GM18502 (cell line): Measurements from ENCODE around the gene MIEN1.
"Not testable (repeated sequence)": the region's sequence is repeated elsewhere in the genome, so short reads cannot be mapped to it uniquely, and the experiment has no call there.

ENCODE experiments used
- ATAC-seq: cut with Tn5 transposase; IDR thresholded peaks from one replicate; pipeline ENCODE4 v1.9.1; 2021; ENCODE audit warnings: mild to moderate bottlenecking; ENCODE audit not compliant: unreplicated experiment, poor library complexity

The MIEN1 gene

DNA sequence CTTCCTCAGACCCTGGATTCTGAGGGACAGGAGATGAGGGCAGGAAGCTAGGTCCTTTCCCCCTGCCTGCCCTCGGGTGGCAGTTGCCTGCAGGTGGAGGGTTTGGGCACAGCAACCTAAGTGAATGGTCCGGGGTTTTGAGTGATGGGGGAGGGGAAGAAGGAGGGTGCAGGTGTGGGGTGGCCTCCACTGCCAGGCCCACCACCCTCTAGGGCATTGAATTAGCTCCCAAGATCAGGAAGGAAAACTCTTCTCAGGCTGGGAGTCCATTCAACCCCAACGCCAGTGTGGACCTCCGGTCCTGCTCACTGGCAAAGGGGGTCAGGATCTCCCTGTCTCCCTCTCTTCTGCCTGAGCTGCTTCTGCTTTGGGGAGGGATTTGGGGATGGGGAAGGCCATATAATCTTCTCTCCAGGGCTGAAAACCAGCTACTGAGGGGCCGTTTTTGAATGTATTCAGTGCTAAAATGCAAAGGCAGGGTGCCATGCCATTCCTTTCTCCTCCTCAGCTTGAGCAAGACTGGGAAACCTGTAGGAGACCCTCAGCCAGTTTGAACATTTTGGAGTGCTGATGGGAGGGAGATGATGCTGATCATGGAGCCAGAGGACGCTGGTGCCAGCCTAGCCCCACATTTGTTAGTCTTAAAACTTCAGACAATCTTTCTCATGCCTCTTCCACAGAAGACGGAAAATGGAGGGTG is 26.2 kb upstream of the MIEN1 start:
- ATAC-seq, result no peak

DNA sequence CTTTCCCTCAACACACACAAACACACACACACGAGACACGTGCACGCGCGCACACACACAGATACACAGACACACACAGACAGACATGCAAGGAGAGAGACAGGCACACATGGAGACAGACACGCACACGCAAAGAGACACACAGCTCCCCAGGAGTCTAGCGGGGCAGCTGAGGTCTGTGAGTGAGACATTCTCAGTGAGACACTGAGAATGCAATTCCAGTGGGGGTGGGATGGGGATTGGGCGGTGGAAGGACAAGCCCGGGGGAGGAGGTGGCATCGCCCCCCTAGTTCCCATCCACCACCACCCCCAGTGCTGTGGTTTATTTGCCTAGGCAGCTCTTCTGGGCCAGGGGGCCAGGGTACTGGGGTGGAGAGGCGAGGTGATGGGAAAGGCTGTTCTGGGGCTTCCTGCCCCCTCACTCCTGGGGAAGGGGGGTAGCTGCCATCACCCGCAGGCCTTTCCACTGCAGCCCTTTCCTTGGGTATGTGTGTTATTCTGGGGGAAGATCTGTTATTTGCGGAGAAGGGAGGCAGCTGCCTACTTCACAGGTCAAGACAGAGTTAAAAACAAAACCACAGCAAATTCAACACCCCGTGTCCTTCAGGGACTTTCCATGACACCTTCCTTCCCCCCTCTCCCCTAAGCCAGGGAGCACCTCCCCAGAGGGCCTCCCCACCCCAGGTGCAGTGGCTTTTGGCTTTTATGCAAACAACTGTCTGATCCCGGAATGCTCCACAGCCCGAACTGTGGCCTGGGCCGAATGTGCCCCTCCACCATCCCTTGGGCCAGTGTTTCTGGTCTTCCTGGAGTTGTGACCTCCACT is 25.4 kb upstream of the MIEN1 start:
- peak; percentile 14 for ATAC-seq

DNA sequence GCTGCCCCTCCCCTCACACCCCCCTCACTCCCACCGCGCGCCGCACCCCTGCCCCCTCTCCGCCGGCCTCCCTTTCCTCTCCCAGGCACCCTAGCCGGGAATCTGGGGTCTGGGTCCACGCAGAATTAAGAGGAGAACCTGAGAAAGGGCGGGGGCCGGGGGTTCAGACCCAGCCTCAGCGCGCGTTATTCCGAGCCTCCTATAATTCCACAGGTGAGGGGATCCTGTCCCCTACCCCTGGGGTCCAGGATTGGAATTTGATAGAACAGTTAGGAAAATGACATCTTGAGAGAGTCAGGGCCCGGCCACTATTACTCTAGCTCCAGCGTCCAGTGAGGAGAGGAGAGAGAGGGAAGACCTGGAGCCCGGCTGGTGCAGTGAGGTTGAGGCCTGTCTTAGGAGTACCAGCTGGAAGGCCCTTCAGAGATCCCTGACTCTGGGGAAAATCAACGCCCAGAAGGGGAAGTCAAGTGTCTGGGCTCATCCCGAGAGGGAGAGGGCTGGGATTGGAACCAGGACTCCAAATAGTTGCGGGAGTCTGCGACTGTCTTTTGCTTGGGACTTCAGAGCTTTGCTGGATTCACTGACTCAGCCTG is 24.7 kb upstream of the MIEN1 start:
- no peak for ATAC-seq

DNA sequence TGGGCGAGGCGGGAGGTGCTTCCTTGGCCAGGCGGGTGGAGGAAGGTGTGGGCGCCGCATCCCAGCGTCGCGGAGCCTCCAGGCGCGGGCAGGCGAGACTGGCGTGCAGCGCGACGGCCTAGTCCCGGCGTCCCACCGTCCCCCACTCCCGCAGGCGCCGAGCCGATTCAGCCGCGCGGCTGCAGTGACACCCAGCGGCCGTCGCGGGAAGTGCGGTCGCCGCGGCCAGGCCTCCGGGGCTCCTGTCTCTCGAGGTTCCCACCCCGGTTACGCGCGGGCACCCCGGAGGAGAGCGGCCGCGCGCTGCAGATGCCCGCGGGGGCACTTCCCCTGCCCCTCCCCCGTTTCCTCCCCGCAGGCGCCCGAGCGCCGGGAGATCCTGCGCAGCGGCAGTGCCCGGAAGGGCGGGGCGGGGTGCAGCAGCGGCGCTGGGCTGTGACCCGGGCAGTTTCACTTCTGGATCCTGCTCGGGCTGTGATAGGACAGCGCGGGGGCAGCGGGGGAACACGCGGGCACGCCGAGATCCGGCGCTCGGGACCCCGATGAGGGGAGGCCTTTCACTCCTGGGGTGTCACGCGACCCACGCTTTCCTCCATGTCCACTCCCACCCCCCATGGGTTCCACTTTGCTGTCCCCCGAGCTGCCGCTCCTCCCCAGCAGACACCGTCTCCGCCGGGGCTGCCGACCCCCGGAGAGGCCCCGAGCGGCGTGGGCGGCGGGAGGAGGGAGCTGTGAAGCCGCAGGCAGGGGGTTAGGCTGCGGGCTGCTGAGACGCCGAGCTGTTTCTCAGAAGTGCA is 24.0 kb upstream of the MIEN1 start:
- ATAC-seq, result peak; percentile 61

DNA sequence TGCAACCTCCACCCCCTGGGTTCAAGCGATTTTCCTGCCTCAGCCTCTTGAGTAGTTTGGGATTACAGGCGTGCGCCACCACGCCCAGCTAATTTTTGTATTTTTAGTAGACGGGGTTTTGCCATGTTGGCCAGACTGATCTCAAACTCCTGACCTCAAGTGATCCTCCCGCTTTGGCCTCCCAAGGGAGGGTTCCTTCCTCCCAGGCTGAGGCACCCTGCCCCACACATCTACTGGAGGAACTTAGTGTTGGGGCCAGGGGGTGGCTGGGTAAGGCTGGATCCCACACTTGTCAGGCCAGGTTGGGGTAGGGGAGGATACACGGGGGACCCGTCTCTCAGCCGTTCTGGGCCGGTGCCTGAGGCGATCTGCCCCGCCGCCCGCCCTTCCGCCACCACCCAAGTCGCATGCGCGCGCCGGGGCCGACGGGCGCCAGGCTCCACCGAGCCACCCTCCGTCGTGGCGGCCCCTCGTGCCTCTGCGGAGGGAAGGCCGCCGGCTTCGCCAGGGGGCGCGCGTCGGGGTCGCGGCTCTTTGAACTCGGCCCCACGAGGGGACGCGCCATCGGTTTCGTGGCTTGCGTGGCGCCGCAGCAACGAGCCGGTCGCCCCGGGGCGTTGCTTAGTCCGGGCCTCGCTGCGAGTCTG is 23.3 kb upstream of the MIEN1 start:
- peak; percentile 27 for ATAC-seq

DNA sequence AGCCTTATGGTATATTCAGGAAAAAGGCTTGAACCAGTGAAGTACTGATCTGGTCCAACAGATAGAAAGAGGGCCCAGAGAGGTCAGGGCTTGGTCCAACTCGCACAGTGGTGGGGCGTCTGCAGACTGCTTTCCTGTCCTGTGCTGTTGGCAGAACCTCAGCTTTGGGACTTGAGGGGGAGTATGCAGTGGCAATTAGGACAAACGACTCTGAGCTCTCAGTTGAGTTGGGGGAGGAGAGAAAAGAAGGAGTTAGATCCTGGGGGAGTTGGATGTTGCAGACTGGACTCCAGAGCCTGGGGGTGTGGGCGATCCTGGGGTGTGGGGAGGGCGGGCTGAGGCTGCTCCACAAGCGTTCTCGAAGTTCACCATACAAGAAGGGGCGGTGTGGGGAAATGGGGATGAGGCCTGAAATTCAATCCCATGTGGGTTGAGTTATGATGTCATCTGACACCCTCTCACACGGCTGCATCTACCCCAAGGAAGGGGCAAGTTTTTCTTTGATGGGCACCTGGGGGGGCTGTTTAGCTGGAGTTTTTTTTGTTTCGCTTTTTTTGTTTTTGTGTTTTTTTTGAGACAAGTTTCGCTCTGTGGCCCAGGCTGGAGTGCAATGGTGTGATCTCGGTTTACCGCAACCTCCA is 22.0 kb upstream of the MIEN1 start:
- no peak for ATAC-seq

DNA sequence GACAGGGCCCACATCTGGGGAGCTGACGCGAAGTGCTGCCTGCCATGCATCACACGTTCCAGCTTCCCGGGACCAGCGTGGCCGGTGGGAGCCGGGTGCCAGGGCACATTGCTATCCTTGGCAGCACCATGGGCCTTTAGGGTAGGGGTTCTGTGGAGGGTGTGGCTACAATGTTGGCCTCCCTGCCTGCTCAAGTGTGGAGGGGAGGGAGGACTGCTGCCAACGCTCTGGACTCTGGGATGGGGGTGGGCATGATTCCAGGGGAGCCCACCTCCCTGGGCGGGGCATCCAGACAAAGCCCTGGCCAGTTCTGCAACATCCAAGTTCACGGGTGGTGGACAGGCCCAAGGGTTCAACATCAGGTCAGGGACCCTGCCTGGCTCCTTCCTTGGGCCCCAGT is 21.3 kb upstream of the MIEN1 start:
- no peak for ATAC-seq

DNA sequence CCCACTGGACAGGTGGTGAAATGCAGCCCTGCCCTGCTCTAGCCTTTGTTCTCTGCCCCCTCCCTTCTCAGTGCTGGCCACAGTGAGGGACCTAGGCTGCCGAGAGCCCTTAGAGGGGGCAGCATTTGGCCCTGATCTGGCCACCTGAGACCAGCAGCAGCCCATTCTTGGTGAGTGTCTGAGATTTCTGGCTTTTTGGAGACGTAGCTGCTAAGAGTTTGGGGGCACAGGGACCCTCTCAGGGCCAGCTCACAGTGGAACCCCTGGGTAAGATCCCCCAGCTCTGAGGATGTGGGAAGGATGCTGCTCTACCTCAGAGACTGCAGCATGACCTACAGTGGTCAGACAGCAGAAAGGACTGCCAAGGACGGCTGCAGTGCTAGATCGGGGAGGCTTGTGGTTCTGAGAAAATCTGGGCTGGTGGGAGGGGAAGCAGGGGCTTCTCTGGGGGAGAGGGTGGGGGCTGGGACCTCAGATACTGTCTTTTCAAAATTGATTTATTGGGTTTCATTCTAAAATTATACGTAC is 20.7 kb upstream of the MIEN1 start:
- no peak for ATAC-seq

DNA sequence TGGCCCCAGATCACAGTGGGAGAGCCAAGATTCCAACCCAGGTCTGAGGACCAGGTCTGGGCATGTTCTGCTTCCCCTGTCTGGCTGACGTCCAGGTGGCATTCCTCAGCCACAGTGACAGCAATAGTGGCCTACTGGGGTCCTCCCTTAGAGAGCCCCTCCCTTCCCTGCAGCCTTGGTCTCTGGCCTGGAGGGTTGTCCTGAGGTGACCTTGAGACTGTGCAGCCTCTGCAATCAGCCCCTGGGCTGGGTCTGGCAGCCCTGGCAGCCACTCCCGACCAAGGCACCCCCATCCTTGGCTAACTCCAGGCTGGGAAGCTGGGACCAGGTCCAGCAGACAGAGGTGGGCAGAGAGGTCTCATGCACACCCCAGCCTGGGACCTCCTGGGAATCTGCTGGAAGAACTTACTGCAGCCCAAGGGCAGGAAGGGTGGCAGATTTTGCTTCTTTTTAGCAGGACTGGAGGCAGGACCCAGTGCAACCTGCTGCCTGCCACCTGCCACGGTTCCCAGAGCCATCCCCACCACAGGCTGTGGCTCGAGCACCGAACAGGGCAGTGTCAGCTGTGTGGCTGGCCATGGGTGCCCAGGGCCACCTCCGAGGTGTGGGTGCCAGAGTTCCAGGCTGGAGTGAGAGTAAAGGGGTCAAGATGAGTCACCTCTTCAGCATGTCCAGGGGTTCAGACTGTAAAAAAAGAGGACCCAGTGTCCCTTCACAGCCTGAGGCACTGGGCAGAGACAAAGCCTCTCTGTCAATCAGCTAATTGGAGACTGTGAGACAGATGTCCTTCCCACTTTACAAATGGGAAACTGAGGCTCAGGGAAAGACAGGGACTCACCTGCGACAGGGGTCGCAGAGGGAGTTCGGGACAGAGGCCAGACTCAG is 20.0 kb upstream of the MIEN1 start:
- no peak for ATAC-seq

DNA sequence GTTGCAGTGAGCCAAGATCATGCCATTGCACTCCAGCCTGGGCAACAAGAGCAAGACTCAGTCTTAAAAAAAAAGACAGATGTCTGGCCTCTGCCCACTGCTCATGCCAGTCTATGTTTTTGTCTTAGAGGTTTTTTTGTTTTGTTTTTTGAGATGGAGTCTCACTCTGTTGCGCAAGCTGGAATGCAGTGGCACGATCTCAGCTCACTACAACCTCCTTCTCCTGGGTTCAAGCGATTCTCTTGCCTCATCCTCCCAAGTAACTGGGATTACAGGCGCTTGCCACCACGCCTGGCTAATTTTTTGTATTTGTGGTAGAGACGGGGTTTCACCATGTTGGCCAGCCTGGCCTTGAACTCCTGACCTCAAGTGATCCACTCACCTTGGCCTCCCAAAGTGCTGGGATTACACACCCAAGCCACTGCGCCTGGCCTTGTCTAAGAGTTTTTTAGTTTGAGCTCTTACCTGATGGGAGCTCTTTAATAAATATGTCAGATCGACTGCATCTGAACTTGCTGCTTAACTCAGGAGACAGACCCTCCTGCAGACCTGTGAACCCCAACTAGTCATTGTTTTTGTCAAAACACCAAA is 18.2 kb upstream of the MIEN1 start:
- ATAC-seq, result not testable (repeated sequence)

DNA sequence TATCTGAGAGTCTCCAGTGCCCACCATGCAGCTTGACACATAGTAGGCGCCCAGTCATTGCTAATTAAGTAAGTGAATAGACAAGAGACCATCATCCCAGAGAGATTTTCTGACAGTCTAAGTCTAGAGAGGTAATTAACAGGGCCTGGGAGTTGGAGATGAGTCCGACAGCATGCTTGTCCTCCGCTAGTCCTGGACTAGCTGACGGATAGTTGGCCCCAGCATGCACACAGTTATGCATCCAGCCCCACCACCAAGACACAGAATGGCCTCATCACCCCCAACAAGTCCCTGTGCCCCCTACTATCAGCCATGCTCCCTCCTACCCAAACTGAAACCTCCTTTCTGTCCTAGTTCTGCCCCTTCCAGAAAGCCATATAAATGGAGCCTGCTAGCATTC is 17.4 kb upstream of the MIEN1 start:
- ATAC-seq, result no peak

DNA sequence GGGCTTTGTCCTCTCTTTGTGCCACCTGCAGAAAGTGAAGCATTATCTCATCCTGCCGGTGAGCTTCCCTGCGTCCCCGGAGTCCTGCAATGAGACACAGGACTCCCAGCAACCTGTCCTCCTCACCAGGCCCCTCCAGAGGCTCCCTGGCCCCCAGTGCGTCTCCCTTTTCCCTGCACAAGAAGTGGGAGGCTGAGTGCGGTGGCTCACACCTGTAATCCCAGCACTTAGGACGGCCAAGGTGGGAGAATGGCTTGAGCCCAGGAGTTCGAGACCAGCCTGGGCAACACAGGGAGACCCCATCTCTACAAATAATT is 15.8 kb upstream of the MIEN1 start:
- no peak for ATAC-seq

DNA sequence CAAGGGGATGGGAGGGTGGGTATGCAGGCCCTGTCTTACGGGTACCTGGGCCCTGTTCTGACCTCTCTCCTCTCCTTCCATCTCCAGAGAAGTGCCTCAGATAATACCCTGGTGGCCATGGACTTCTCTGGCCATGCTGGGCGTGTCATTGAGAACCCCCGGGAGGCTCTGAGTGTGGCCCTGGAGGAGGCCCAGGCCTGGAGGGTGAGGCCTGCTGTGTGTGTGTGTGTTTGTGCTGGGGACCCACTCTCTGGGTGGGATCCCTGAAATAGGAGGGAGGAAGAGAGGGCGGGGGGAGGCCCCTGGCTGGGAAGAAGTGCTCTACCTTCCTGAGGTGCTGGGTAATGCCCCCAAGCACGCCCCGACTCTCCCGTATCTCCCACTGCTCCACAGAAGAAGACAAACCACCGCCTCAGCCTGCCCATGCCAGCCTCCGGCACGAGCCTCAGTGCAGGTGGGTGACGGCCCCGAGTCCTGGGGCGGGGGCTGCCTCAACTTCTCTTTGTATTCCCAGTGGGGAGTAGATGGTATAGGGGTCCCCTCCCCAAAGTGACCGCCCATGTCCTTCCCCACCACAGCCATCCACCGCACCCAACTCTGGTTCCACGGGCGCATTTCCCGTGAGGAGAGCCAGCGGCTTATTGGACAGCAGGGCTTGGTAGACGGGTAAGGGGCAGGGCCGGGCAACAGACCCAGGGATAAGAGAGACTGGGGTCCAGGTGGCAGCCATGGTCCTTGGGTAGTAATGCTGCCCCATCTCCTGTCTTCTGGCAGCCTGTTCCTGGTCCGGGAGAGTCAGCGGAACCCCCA is 15.2 kb upstream of the MIEN1 start:
- no peak for ATAC-seq

DNA sequence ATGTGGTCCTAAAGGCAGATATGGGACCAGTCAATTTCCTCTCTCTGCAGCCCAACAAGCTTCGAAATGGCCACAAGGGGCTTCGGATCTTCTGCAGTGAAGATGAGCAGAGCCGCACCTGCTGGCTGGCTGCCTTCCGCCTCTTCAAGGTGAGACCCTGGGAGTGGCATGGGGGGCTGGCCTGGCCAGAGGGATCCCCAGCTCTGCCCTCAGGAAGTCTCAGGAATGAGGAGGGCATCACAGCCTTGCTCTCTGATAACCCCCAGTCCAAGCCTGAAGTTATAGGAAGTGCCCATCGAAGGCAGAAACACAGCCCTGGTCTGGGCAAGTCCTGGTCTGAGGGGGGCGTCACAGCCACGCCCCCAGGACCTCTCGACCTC is 14.5 kb upstream of the MIEN1 start:
- no peak for ATAC-seq

DNA sequence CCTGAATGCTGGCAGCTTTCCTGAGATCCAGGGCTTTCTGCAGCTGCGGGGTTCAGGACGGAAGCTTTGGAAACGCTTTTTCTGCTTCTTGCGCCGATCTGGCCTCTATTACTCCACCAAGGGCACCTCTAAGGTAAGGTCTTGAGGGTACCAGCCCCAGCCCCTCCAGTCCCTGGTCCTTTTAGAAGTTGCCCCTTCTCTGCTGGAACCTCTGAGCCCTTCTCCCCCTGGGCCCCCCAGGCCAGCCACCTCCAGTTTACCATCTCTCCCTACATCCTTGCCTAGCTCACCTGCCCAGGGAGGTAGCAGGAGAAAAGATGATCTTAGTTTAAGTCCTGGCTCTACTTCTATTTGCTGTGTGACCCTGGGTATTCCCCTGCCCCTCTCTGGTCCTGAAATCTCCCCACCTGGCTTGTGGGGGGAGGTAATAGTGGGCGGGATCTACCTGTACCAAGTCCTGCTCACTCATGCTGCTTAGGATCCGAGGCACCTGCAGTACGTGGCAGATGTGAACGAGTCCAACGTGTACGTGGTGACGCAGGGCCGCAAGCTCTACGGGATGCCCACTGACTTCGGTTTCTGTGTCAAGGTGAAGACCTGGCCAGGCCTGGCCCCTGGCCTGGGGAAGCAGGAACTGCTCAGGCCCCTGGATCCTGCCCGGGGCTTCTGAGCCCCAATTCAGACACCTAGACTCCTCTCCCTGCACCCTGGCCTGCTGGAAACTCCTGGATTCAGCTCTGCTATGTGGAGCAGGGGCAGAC is 13.9 kb upstream of the MIEN1 start:
- no peak for ATAC-seq

DNA sequence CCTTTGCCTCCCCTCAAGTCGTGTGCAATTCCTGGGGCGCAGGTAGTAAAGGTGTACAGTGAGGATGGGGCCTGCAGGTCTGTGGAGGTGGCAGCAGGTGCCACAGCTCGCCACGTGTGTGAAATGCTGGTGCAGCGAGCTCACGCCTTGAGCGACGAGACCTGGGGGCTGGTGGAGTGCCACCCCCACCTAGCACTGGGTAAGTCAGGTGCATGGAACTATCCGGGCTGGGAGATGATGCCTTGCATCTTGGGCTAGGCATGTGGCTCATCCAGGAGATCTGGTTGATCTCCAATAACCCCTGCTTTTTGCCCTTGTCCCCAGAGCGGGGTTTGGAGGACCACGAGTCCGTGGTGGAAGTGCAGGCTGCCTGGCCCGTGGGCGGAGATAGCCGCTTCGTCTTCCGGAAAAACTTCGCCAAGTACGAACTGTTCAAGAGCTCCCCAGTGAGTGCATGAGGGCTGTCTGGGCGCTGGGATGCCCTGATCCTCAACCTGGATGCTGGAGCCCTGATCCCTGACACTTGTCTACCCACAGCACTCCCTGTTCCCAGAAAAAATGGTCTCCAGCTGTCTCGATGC is 12.6 kb upstream of the MIEN1 start:
- ATAC-seq, result no peak
